GM23338 (cell line): Measurements from ENCODE around the gene SYNGR4. TPM values are rescaled to one million over a fixed set of nuclear protein-coding genes. Genes with fewer than 3 reads are reported as not detected.

ENCODE experiments used
- ATAC-seq: fragments of 200-7000 bp; cut with Tn5 transposase; 3 replicates; pipeline ENCODE4 v1.9.1; 2020
- DNase-seq: peaks from one replicate; pipeline ENCODE4 v3.0.0-alpha.2; 2015; ENCODE audit warnings: low spot score
- H2AFZ ChIP-seq: fragments of 200-600 bp; sonication (generic); 2 replicates; pipeline ENCODE4 v1.8.0; 2016; ENCODE audit warnings: antibody characterized with exemption, mild to moderate bottlenecking, moderate library complexity
- H3F3A ChIP-seq: fragments of 200-600 bp; sonication (generic); replicated peaks from 2 replicates; pipeline ENCODE4 v1.8.0; 2017; ENCODE audit warnings: antibody characterized with exemption, mixed run types, low read depth
- H3K27ac ChIP-seq: fragments of 200-600 bp; sonication (generic); 2 replicates; pipeline ENCODE4 v1.6.1; 2016; ENCODE audit warnings: low read depth
- H3K27me3 ChIP-seq: fragments of 200-600 bp; sonication (generic); 2 replicates; pipeline ENCODE4 v1.8.0; 2016; ENCODE audit warnings: mild to moderate bottlenecking, mixed run types, moderate library complexity; ENCODE audit not compliant: insufficient read depth
- H3K36me3 ChIP-seq: fragments of 200-600 bp; sonication (generic); 2 replicates; pipeline ENCODE4 v1.8.0; 2016; ENCODE audit warnings: mild to moderate bottlenecking; ENCODE audit not compliant: insufficient read depth
- H3K4me1 ChIP-seq: fragments of 200-600 bp; sonication (generic); 2 replicates; pipeline ENCODE4 v1.8.0; 2016; ENCODE audit warnings: mild to moderate bottlenecking, moderate library complexity; ENCODE audit not compliant: insufficient read depth
- H3K4me2 ChIP-seq: fragments of 200-600 bp; sonication (generic); 2 replicates; pipeline ENCODE4 v1.7.1; 2017; ENCODE audit warnings: mixed run types
- H3K4me3 ChIP-seq: fragments of 200-600 bp; sonication (generic); 2 replicates; pipeline ENCODE4 v1.6.1; 2016; ENCODE audit warnings: mixed run types
- H3K79me2 ChIP-seq: fragments of 200-600 bp; sonication (generic); replicated peaks from 2 replicates; pipeline ENCODE4 v1.8.0; 2017; ENCODE audit warnings: mild to moderate bottlenecking; ENCODE audit not compliant: insufficient read depth
- H3K9me2 ChIP-seq: fragments of 200-600 bp; sonication (generic); 2 replicates; pipeline ENCODE4 v1.8.0; 2017; ENCODE audit not compliant: insufficient read depth
- H4K20me1 ChIP-seq: fragments of 200-600 bp; sonication (generic); replicated peaks from 2 replicates; pipeline ENCODE4 v1.8.0; 2017; ENCODE audit warnings: mild to moderate bottlenecking; ENCODE audit not compliant: insufficient read depth
- H3K27ac Mint-ChIP-seq: 2 replicates; pipeline ENCODE4 v1.8.0; 2020; ENCODE audit warnings: inconsistent platforms, mild to moderate bottlenecking, moderate library complexity, mixed read lengths
- H3K27me3 Mint-ChIP-seq: 3 replicates; pipeline ENCODE4 v1.8.0; 2022; ENCODE audit warnings: low read depth, mild to moderate bottlenecking, moderate library complexity, mixed read lengths, inconsistent platforms; ENCODE audit not compliant: insufficient read depth, poor library complexity
- H3K36me3 Mint-ChIP-seq: 3 replicates; pipeline ENCODE4 v1.8.0; 2021; ENCODE audit warnings: low read depth, mild to moderate bottlenecking, inconsistent platforms, moderate library complexity, mixed read lengths
- H3K4me1 Mint-ChIP-seq: 3 replicates; pipeline ENCODE4 v1.8.0; 2020; ENCODE audit warnings: mild to moderate bottlenecking, inconsistent platforms, mixed read lengths
- H3K4me3 Mint-ChIP-seq: 3 replicates; pipeline ENCODE4 v1.8.0; 2021; ENCODE audit warnings: moderate library complexity, mild to moderate bottlenecking, inconsistent platforms, mixed read lengths
- H3K9me3 Mint-ChIP-seq: 3 replicates; pipeline ENCODE4 v1.8.0; 2020; ENCODE audit warnings: moderate library complexity, mild to moderate bottlenecking, inconsistent platforms, mixed read lengths
- CREB1 ChIP-seq: fragments of 250-450 bp; sonication (Bioruptor Pico); IDR thresholded peaks from 2 replicates; pipeline ENCODE4 v1.5.0; 2020; ENCODE audit warnings: low read depth, mild to moderate bottlenecking, moderate library complexity
- ETS1 ChIP-seq: IDR thresholded peaks from 2 replicates; pipeline ENCODE4 v1.6.1; 2016; ENCODE audit warnings: antibody characterized with exemption
- EZH2 ChIP-seq: fragments of 200-600 bp; sonication (generic); IDR thresholded peaks from one replicate; pipeline ENCODE4 v1.8.0; 2017; ENCODE audit warnings: antibody characterized with exemption, mild to moderate bottlenecking, low read depth; ENCODE audit not compliant: unreplicated experiment
- EZH2phosphoT487 ChIP-seq: fragments of 200-600 bp; sonication (generic); IDR thresholded peaks from one replicate; pipeline ENCODE4 v1.8.1; 2018; ENCODE audit warnings: antibody characterized with exemption; ENCODE audit not compliant: unreplicated experiment
- JUNB ChIP-seq: IDR thresholded peaks from one replicate; pipeline ENCODE4 v1.6.1; 2016; ENCODE audit warnings: antibody characterized with exemption; ENCODE audit not compliant: unreplicated experiment
- NANOG ChIP-seq: IDR thresholded peaks from 2 replicates; pipeline ENCODE4 v1.6.1; 2016; ENCODE audit warnings: antibody characterized with exemption, borderline replicate concordance
- POLR2AphosphoS5 ChIP-seq: IDR thresholded peaks from 2 replicates; pipeline ENCODE4 v1.6.1; 2016; ENCODE audit warnings: antibody characterized with exemption, low read depth
- REST ChIP-seq: IDR thresholded peaks from one replicate; pipeline ENCODE4 v1.6.1; 2018; ENCODE audit warnings: antibody characterized with exemption; ENCODE audit not compliant: unreplicated experiment
- STAT1 ChIP-seq: IDR thresholded peaks from one replicate; pipeline ENCODE4 v1.6.1; 2016; ENCODE audit warnings: antibody characterized with exemption; ENCODE audit not compliant: unreplicated experiment
- ZNF114 ChIP-seq: fragments of 250-450 bp; sonication (Bioruptor Pico); IDR thresholded peaks from 2 replicates; pipeline ENCODE4 v1.5.0; 2020; ENCODE audit warnings: mild to moderate bottlenecking, moderate library complexity
- ZNF331 ChIP-seq: fragments of 250-450 bp; sonication (Bioruptor Pico); IDR thresholded peaks from 2 replicates; pipeline ENCODE4 v1.5.0; 2020; ENCODE audit warnings: low read depth, mild to moderate bottlenecking, moderate library complexity
- long read RNA-seq: library from polyadenylated mRNA; unstranded; transcript quantifications from one replicate; pipeline ENCODE4 v2.0.0, GENCODE V29; 2020; ENCODE audit not compliant: unreplicated experiment
- polyA plus RNA-seq: library from polyadenylated mRNA; unstranded; fragments of >200 nt; fragmentation: Nextera tagmentation; extraction: Ambion mirVana; gene quantifications from 2 replicates; pipeline ENCODE4 v1.2.1, GENCODE V29; 2016
- total RNA-seq: library from RNA; depleted of rRNA; stranded (reverse); fragments of >200 nt; shearing (Covaris generic); gene quantifications from 2 replicates; pipeline ENCODE4 v1.2.3, GENCODE V29; 2014; rRNA removed

The SYNGR4 gene
- total RNA-seq (not detected in 2 replicates), polyA plus RNA-seq (not detected in 2 replicates)
- long read RNA-seq, result 0 reads

GRCh38 chr19:48363810-48364597, at the start of gene SYNGR4, which contains the start of gene TMEM143:
TSS of gene SYNGR4 (plus strand) at chr19:48364367. CDS start at chr19:48365843, 1,476 bp downstream.
TSS of gene TMEM143 (minus strand) at chr19:48363940. CDS start at chr19:48363920, 20 bp downstream.
- Mint-ChIP-seq H3K27ac (peak within 1 kb of the TSS; percentile 97), H3K36me3 (peaks cover 8% of the 10 kb centered on the region; the same call in 2 of the 3 replicates)

GRCh38 chr19:48315712-48316111, 48.5 kb upstream of the SYNGR4 start:
- Histone ChIP-seq H3K27me3 (no peaks in the 10 kb centered on the region), H3K79me2 (no peaks in the 10 kb centered on the region), H3K4me3 (no peak overlapping the region), H2AFZ (no peak overlapping the region), H3K4me1 (peaks cover 6% of the 10 kb centered on the region), H3F3A (0 out of 2 replicates have a peak, but pooled peaks cover 4% of the 10 kb centered on the region), H3K9me2 (no peaks in the 10 kb centered on the region), H3K4me2 (no peak overlapping the region), H3K36me3 (no peaks in the 10 kb centered on the region), H4K20me1 (no peaks in the 10 kb centered on the region), H3K27ac (no peak overlapping the region)
- H3K4me3 Mint-ChIP-seq, result no peak overlapping the region
- no peaks in the 10 kb centered on the region for H3K36me3 Mint-ChIP-seq
- H3K27me3 Mint-ChIP-seq, result peaks cover 9% of the 10 kb centered on the region
- H3K9me3 Mint-ChIP-seq, result no peaks in the 10 kb centered on the region
- DNase-seq (no peak), ATAC-seq (no peak)
- H3K27ac Mint-ChIP-seq, result no peak overlapping the region
- H3K4me1 Mint-ChIP-seq, result peaks cover 9% of the 10 kb centered on the region; the same call in 2 of the 3 replicates
- TF ChIP-seq ETS1, result no peak
- TF ChIP-seq EZH2phosphoT487, result no peak
- TF ChIP-seq STAT1, result no peak
- no peak for TF ChIP-seq JUNB
- no peak for TF ChIP-seq REST
- no peak for TF ChIP-seq NANOG
- no peak for TF ChIP-seq ZNF114 (CRISPR knock-in tag)
- TF ChIP-seq POLR2AphosphoS5, result no peak
- TF ChIP-seq EZH2, result no peak

More at GRCh38 chr19:48363810-48364597, at the start of gene SYNGR4, which contains the start of gene TMEM143:
- DNase-seq (peak; percentile 100), ATAC-seq (peak; percentile 78)
- Histone ChIP-seq H3K4me3 (peak within 1 kb of the TSS; percentile 84), H4K20me1 (no peaks in the 10 kb centered on the region), H3K27me3 (no peaks in the 10 kb centered on the region), H3K4me1 (no peaks in the 10 kb centered on the region), H2AFZ (peak within 1 kb of the TSS; percentile 52; the same call in 1 of the 2 replicates), H3K9me2 (no peaks in the 10 kb centered on the region), H3F3A (no peaks in the 10 kb centered on the region), H3K79me2 (no peaks in the 10 kb centered on the region), H3K36me3 (no peaks in the 10 kb centered on the region), H3K27ac (peak within 1 kb of the TSS; percentile 96), H3K4me2 (peak within 1 kb of the TSS; percentile 95)
- Mint-ChIP-seq H3K4me3 (peak within 1 kb of the TSS; percentile 87), H3K9me3 (no peaks in the 10 kb centered on the region; the same call in 2 of the 3 replicates), H3K4me1 (peaks cover 10% of the 10 kb centered on the region; the same call in 2 of the 3 replicates), H3K27me3 (peaks cover 9% of the 10 kb centered on the region)
- TF ChIP-seq POLR2AphosphoS5 (peak; percentile 67), ZNF331 (CRISPR knock-in tag) (no peak), CREB1 (CRISPR knock-in tag) (peak; percentile 66), REST (no peak)
